Glutamatergic neuron (in vitro differentiated cells): ENCODE data around the gene AGAP4. TPM values are rescaled to one million over a fixed set of nuclear protein-coding genes. Genes with fewer than 3 reads are reported as not detected.
"Not testable (repeated sequence)": the region's sequence is repeated elsewhere in the genome, so short reads cannot be mapped to it uniquely, and the experiment has no call there.

Experiments used
- DNase-seq: peaks from one replicate; pipeline ENCODE4 v3.0.0; 2022
- H3K27ac Mint-ChIP-seq: one replicate; pipeline ENCODE4 v1.8.0; 2020; ENCODE audit warnings: mild to moderate bottlenecking, mixed read lengths, inconsistent platforms; ENCODE audit not compliant: unreplicated experiment
- H3K27me3 Mint-ChIP-seq: one replicate; pipeline ENCODE4 v1.8.0; 2020; ENCODE audit warnings: mild to moderate bottlenecking, moderate library complexity, mixed read lengths, inconsistent platforms; ENCODE audit not compliant: unreplicated experiment
- H3K36me3 Mint-ChIP-seq: one replicate; pipeline ENCODE4 v1.8.0; 2020; ENCODE audit warnings: mild to moderate bottlenecking, mixed read lengths, inconsistent platforms; ENCODE audit not compliant: unreplicated experiment
- H3K4me1 Mint-ChIP-seq: one replicate; pipeline ENCODE4 v1.8.0; 2020; ENCODE audit warnings: mild to moderate bottlenecking, low read depth, mixed read lengths, inconsistent platforms; ENCODE audit not compliant: unreplicated experiment
- H3K4me3 Mint-ChIP-seq: one replicate; pipeline ENCODE4 v1.8.0; 2020; ENCODE audit warnings: mild to moderate bottlenecking, mixed read lengths, inconsistent platforms; ENCODE audit not compliant: unreplicated experiment
- H3K9me3 Mint-ChIP-seq: one replicate; pipeline ENCODE4 v1.8.0; 2020; ENCODE audit warnings: mild to moderate bottlenecking, moderate library complexity, mixed read lengths, inconsistent platforms; ENCODE audit not compliant: unreplicated experiment
- long read RNA-seq: library from polyadenylated mRNA; unstranded; transcript quantifications from one replicate; pipeline ENCODE4 v2.0.0, GENCODE V29; 2020; ENCODE audit not compliant: unreplicated experiment
- total RNA-seq: library from RNA; stranded (reverse); fragmentation: NEBNext Ultra II Directional; extraction: Animal tissue kit (Norgen Biotek cat#: 25700); gene quantifications from one replicate; pipeline ENCODE4 v1.2.1, GENCODE V29; 2021; ENCODE audit not compliant: unreplicated experiment

AGAP4 gene
- total RNA-seq: 37.4 TPM
- long read RNA-seq, partial matches to known transcripts: 0 of 1 reads
- long read RNA-seq, other reads (novel, unspliced or antisense): 1 of 1 reads

GRCh38 chr10:45847400-45847799 is at the start of gene AGAP4:
Gene AGAP4 (minus strand): TSS chr10:45847500. CDS start chr10:45847347, 153 bp downstream.
- not testable (repeated sequence) for H3K9me3 Mint-ChIP-seq, H3K36me3 Mint-ChIP-seq, H3K27ac Mint-ChIP-seq, H3K4me3 Mint-ChIP-seq, DNase-seq, H3K27me3 Mint-ChIP-seq, H3K4me1 Mint-ChIP-seq

- not testable (repeated sequence) for H3K36me3 Mint-ChIP-seq, H3K4me3 Mint-ChIP-seq, H3K27me3 Mint-ChIP-seq, H3K9me3 Mint-ChIP-seq, H3K27ac Mint-ChIP-seq, H3K4me1 Mint-ChIP-seq, DNase-seq
These were observed 43.4 kb upstream of the AGAP4 start for GRCh38 chr10:45890721-45891120.

- not testable (repeated sequence) for H3K4me1 Mint-ChIP-seq, H3K27me3 Mint-ChIP-seq
These were observed 42.4 kb upstream of the AGAP4 start for GRCh38 chr10:45889539-45890230.

GRCh38 chr10:45882880-45883279 is 35.6 kb upstream of the AGAP4 start:
- not testable (repeated sequence) for H3K4me3 Mint-ChIP-seq, H3K27ac Mint-ChIP-seq, H3K9me3 Mint-ChIP-seq, DNase-seq, H3K4me1 Mint-ChIP-seq, H3K36me3 Mint-ChIP-seq, H3K27me3 Mint-ChIP-seq

More at GRCh38 chr10:45889539-45890230, 42.4 kb upstream of the AGAP4 start:
- H3K4me3 Mint-ChIP-seq, DNase-seq, H3K27ac Mint-ChIP-seq, H3K9me3 Mint-ChIP-seq, H3K36me3 Mint-ChIP-seq: not testable (repeated sequence)

DNA sequence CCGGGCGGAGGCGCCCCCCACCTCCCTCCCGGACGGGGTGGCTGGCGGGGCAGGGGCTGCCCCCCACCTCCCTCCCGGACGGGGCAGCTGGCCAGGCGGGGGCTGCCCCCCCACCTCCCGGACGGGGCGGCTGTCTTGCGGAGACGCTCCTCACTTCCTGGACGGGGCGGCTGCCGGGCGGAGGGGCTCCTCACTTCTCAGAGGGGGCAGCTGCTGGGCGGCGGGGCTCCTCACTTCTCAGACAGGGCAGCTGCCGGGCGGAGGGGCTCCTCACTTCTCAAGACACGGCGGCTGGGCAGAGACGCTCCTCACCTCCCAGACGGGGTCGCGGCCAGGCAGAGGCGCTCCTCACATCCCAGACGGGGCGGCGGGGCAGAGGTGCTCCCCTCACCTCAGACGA is 18.1 kb upstream of the AGAP4 start:
- H3K27ac Mint-ChIP-seq, H3K4me1 Mint-ChIP-seq, H3K9me3 Mint-ChIP-seq, H3K4me3 Mint-ChIP-seq, H3K27me3 Mint-ChIP-seq, H3K36me3 Mint-ChIP-seq: not testable (repeated sequence)
- peak; percentile 21 for DNase-seq

GRCh38 chr10:45864264-45864663 is 17.0 kb upstream of the AGAP4 start:
- not testable (repeated sequence) for H3K36me3 Mint-ChIP-seq, H3K4me1 Mint-ChIP-seq, H3K27me3 Mint-ChIP-seq, H3K4me3 Mint-ChIP-seq, DNase-seq, H3K9me3 Mint-ChIP-seq
- H3K27ac Mint-ChIP-seq: peak overlapping the region; percentile 28

- not testable (repeated sequence) for H3K9me3 Mint-ChIP-seq, H3K27ac Mint-ChIP-seq, H3K27me3 Mint-ChIP-seq, H3K36me3 Mint-ChIP-seq, H3K4me1 Mint-ChIP-seq, H3K4me3 Mint-ChIP-seq, DNase-seq
These were observed 16.3 kb upstream of the AGAP4 start for GRCh38 chr10:45863632-45864031.

DNA sequence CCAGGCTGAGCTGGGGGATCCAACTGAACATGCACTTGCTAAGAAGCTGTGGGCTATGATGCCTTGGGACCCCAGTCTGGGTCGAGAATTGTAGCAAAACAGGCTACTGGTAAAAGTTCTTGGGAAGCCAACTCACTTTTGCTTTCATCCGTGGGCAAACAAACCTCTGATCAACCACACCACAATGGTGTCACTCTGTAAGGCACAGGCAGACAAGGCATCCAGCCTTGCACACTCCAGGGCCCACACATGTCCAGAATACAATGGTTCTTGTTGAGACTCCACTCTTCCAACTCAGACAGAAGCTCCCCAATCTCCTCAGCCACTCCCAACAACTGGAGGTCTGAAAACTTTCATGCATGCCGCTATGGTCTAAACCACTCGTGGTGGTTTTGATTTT is 10.6 kb upstream of the AGAP4 start:
- not testable (repeated sequence) for H3K9me3 Mint-ChIP-seq, H3K36me3 Mint-ChIP-seq, DNase-seq, H3K4me1 Mint-ChIP-seq, H3K4me3 Mint-ChIP-seq, H3K27me3 Mint-ChIP-seq, H3K27ac Mint-ChIP-seq

DNA sequence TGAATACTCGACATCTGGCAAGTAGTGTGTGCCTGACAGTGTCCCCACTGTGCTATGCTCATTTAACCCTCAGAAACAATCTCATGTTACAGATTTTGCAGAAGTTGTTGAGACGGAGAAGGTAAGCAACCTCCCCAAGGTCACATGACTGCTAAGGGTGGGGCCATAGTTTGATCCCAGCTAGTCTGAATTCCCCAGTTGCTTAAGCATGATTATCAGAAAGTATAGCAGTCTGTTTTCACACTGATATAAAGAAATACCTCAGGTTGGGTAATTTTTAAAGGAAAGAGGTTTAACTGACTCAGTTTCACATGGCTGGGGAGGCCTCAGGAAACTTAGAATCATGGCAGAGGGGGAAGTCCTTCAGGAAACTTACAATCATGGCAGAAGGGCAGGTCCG is 1.2 kb upstream of the AGAP4 start:
- not testable (repeated sequence) for H3K27ac Mint-ChIP-seq, H3K36me3 Mint-ChIP-seq, H3K9me3 Mint-ChIP-seq, DNase-seq, H3K4me1 Mint-ChIP-seq, H3K4me3 Mint-ChIP-seq, H3K27me3 Mint-ChIP-seq

DNA sequence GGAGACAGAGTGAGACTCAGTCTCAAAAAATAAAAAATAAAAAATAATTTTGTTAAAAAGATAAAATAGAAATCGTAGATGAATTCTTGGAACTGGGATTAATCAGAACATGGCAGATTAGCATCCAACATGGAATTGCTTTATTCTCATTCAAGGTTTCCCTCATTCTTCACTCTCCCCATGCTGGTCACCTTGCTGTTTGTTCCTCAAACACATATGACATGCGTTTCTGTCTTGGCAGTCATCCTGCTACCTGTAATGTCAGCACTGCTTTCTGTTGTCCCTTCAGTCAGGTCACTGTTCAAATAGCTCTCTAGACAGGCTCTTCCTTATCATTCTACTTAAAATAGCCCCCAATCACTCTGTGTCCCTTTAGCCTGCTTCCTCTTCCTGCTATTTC is 24.4 kb downstream of the AGAP4 start:
- not testable (repeated sequence) for DNase-seq, H3K27ac Mint-ChIP-seq, H3K4me1 Mint-ChIP-seq, H3K27me3 Mint-ChIP-seq, H3K9me3 Mint-ChIP-seq, H3K36me3 Mint-ChIP-seq, H3K4me3 Mint-ChIP-seq

DNA sequence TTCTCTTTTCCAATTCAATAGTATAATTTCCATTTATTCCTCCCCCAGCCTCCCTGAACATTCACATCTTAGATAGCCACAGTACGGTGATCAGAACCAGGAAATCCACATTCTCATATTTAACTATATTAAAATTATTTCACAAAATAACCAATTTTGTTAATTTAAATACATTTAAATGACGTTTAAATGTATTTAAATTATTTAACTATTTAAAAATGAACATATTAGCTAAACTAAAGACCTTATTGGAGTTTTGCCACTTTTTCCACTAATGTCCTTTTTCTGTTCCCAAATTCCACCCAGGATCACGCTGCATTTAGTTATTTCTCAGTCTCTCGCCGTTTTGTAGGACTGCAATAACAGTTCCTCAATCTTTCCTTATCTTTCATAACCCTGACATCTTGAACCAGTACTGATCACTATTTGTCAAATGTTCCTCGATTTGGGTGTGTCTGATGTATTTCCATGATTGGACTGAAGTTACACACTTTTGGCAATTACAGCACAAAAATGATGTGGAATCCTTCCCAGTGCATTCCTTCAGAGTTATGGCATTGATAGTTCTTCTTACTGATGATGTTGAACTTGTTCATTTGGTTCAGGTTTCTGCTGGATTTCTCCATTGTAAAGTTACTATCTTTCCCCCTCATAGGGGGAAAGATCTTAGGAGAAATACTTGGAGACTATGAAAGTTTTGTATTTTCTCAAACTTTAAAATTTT is 27.0 kb downstream of the AGAP4 start:
- not testable (repeated sequence) for H3K4me3 Mint-ChIP-seq, H3K4me1 Mint-ChIP-seq, H3K36me3 Mint-ChIP-seq, H3K27ac Mint-ChIP-seq, H3K27me3 Mint-ChIP-seq, DNase-seq
- H3K9me3 Mint-ChIP-seq: peaks cover 12% of the 10 kb centered on the region
